GM19023 (cell line): ENCODE measurements around the gene C14orf119.

ENCODE experiments used
- ATAC-seq: cut with Tn5 transposase; IDR thresholded peaks from one replicate; pipeline ENCODE4 v1.9.1; 2021; ENCODE audit warnings: mild to moderate bottlenecking, moderate library complexity; ENCODE audit not compliant: unreplicated experiment

C14orf119 gene

DNA sequence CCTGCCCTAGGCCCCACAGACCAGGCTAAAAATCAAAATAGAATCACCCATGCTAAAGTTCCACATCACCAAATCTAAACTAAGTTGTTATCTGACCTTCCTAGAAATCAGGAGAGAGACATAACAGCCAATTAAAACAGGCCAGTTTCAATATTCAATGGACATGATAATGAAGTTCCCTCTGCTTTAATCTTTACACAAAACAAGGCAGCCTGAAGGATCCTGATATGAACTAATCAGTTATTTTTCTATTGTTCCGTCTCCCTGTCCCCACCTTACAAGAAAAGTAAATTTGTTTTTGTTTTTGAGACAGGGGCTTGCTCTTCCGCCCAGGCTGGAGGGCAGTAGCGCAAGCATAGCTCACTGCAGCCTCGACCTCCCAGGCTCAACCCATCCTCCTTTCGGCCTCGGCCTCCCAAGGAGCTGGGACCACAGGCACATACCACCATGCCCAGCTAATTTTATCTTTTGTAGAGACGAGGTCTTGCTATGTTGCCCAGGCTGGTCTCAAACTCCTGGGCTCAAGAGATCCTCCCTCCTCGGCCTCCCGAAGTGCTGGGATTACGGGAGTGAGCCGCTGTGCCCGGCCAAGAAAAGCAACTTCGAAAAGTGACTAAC lies 29.1 kb downstream of the C14orf119 start:
- no peak for ATAC-seq

DNA sequence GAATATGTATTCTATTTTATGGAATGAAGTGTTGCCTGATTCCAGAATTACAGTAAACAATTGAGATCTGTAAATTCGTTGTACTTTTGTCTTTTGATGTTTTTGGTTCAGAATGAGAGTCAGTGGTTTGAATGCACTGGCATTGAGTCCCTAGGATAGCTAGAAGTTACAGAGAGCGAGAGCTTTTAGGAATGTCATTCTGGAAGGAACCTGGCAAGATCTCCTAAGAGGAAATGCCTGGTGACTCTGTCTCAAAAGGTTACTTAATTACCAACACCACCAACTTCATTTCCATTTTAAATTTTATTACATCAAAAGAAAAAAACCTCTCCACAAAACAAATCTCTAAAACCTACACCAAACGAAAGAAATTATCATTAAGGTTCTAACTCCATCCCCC lies 29.7 kb downstream of the C14orf119 start:
- no peak for ATAC-seq

DNA sequence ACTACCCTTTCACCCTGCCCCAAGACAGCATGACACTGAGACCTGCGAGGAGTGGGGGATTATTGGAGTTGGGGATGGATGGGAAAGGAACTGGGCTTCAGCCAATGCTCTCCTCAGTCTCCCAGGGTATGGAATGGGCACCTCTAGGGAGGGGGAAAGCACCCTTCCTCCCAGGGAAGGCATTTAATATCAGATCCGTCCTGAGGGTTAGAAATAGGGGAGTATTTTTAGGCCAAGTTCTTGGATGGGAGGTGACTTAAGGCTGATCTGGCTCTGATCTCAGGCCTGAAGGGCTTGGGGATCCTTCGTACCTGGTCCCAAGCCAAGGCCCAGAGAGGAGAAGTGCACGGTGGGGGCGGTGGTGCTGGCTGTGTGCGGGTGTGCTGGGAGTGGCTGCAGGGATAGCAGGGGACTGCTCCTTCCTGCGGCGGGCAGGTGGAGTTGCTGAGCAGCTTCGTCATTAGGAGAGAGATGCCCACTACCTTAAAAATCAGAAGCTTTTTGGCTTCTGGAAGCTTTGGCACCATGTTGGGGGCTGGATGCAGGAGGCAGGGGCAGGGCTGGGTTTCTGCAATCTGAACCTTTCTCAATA lies 30.7 kb downstream of the C14orf119 start:
- no peak for ATAC-seq

DNA sequence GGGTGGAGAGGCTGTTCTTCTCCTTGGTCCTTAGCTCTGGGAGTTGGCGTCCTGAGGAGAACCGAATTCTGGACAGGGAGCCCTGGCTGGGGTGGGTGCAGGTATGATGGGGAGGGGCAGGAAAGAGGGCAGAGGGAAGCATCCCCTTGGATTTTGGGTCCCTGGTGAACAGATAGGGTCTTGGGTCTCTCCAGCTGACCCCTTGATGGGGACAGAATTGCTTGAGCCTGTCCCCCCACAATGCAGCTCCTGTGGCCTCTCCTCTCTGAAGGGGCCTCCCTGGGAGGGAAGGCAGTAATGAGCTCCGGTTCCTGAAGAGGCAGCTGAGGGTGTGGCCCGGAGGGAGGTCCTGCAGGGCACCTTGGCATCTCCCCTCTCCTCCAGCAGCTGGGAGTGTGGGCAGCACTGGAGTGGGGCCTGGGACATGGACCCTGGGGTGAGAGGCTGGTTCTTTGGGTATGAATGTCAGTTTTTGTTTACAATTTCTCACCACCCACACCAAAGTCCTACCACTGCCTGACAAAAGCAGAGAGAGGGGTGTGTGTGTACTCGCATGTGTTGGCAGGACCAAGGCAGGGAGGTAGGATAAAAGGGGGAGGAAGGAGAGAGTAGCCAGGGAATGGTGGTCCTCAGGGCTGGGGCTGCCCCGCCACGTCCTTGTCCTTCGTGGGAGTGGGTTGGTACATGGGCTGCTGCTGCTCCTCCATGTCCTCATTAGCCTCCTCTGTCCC lies 31.4 kb downstream of the C14orf119 start:
- ATAC-seq = no peak

DNA sequence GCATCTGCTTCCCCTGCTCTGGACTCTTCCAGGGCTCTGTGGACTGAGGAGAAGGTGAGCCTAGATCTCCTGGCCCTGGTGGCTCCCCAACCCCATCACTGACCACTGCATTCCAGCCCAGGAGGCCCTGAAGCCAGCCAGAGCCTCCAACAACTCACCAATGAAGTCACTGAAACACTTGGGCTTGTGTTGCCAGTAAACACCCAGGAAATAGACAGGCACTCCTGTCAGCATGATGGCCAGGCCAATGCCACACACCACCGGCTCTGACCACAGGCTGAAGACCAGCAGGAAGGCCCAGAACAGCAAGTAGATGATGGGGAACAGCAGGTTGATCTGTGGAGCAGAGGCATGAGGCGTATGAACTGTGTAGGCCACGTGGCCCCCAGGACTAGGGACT lies 32.6 kb downstream of the C14orf119 start:
- no peak for ATAC-seq

DNA sequence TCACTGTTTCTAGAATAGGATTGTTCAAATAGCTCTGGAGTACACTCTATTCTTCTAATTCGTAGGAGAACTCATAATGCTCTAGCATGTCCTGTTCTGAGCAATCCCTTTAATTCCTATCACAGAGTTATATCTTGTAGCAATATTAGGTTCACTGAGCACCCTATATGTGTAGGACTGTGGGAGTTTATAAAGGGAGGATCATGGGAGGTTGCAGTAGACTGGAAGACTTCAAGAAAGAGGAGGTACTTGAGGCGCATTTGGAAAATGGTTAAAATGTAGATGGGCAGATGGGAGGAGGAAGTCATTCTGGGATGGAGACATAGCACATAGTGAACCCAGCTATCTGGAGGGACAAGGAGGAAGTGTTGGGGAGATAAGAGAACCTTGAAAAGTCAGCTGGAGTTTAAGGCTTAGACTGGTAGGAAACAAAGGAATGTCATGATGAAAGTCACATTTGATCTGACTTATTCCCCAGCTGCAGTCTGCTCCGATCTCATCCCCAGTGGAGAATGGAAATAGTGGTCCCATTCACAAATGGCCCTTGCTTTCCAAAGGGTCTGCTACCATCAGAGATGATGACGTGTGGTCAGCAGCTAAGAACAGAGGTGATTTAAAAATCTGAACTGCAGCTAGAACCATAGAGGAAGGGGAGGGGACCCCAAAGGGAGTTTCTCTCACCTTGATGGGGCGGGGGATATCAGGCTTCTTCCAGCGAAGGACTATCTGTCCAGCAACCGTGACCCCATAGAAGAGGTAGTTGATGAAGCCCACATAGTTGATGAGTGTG lies 33.9 kb downstream of the C14orf119 start:
- no peak for ATAC-seq

DNA sequence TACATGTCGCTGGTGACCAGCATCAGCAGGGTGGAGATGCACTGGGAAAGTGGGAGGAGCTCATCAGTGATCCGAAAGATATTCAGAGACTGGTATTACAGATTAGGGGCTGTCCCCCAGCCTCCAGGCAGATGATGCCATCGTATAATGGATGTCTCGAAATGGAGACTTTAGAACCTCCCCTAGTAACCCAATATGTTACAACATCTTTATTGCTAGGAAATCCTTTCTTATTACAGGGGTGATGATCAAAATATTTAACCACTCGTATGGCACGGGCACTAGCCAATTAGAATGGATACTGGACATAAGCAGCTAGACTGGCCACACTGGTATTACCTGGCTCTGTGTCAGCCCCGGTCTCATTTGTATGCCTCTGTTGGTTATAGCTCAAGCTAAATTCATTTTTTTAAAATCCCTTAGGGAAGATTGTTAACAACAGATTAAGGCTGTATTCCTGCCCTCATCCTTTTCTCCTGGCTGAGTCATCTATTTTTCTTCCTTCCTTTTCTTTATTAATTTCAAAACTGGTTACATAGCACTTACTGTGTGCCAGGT lies 34.5 kb downstream of the C14orf119 start:
- no peak for ATAC-seq

DNA sequence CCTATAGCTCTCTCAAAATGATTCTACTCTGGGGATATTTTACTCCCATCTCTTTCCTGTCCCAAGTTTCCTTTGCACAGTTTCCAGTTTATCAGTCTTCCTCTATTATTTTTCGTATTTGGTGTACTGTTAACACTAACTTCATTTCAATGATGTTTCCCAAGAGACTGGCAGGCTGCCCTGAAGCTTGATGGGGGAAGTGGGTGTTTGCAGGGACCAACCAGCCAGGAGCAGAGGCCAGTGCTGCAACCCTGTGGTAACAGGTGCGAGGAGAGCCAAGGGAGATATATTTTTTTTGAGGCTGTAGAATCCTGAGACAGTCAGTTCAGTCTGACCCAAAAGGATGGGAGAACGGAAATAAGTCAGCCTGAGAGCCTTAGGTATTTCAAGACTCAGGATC lies 35.6 kb downstream of the C14orf119 start:
- no peak for ATAC-seq

DNA sequence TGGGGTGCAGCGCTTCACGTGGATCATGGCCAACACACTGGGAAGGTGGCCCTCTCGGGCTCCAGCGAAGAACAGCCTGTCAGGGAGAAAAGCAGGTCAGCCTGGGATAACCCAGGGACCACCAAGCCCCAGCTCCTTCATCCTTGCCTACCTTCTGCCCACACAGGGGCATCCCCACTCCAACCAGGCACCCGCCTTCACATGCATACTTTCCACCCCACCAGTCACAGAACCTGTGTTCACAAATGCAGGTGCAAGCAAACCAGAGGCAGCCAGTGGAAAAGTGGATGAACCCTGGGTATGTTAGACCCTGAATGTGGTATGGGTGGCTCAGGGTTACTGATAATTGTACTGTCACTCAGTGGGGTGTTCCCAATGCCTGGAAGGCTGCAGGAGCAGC lies 36.2 kb downstream of the C14orf119 start:
- no peak for ATAC-seq

DNA sequence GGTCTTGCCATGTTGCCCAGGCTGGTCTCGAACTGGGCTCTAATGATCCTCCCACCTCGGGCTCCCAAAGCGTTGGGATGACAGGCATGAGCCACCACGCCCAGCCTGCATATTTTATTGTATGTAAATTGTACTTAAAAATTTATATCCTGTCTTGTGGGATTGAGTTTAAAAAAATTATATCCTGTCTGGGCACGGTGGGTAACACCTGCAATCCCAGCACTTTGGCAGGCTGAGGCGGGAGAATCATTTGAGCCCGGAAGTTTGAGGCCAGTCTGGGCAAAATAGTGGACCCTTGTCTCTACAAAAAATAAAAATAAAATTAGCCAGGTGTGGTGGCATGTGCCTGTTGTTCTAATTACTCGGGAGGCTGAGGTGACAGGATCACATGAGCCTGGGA lies 37.7 kb downstream of the C14orf119 start:
- ATAC-seq = no peak

DNA sequence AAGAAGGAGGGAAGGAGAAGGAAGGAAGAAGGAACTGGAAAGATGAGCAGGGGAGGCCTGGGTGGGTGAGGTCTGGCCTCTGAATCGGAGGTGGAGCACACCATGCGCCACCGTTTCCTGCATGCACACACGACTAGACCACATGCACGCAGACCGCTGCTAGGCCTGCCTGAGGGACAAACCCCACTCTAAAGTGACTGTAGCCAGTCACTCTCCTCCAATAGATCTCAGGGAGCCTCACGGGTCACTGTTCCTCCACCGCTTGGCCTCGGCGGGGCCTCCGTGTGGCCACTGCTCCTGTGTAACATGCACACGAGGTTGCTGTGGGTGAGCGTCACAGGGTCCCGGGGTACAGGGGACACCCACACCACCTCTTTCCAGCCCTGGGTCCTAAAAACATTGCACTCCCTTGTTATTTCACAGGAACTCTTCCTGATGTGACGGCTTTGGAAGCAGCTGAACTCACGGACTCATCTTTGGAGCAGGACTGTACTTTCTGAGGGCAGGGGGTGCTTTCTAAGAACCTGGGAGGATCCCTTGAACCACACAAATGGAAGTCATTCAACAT lies 41.3 kb downstream of the C14orf119 start:
- ATAC-seq = no peak

DNA sequence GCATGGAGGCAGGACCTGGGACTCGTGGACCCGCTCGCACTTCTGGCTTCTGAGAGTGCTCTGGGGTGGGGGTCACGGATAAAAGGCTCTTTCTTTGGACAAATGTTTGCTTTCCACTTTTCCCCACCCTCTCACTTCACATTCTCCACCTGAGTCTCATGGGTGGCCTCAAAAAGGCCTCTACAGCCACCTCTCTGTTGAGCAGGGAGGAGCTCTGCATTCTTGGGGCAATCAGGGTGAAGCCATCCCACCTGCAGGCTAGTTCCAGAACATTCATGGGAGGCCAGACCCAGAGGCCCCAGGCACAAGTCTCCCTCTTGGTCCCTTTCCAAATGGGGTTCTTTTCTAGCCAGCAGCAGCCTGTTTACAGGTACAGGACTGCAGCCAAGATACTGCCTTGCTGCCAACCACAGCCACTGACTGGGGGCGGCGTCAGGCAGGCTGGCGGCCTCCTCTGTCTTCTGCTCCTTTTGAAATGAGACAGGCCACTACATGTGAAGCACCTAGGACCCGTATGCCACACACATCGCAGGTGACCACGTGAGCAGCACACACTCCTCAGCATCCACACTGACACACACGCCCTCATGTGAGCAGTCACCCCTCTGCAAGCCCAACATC lies 42.0 kb downstream of the C14orf119 start:
- ATAC-seq = no peak

DNA sequence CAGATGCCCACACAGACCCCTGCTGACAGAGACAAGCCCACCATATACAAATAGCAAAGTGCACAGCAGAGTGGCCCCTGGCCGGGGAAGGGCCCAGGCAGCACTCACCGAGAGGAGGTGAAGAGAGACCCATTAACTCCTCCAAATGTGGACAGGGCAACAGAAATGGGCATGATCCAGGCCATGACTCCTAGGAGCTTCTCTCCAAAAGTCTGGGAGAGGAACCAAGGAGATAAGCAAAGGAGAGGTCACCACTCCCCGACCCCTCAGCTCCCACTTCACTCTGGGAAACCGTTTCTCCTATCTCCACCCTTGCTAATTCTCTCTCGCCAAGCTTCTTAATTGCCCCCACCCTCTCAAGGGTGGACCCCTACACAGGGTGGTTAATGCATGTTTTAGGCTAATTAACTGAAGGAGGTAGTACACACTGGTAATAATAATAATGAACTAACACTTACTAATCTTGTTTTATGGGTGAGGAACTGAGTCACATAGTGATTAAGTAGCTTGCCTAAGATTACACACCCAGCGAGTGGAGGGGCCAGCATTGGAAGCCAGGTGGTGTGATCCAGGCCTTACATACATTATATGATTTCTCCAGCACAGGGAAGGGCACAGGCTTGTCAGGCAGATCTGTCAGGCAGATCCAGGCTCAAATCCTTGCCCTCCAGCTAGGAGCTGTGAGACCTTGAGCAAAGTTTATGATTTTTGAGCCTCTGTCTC lies 42.7 kb downstream of the C14orf119 start:
- ATAC-seq = no peak

DNA sequence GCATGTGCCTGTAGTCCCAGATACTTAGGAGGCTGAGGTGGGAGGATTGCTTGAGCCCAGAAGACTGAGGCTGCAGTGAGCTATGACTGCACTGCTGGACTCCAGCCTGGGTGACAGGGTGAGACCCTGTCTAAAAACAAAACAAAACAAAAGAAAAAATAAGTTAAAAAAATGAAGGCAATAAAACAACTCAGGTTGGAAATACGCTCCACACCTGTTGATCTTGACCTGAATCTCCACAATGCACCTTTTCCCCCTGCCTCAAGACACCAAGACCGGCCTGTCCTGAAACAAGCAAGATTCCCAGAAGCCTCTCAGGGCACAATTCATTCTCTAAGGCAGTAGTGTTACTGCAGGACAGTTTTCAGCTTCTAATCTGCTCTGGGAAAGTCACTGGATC lies 44.6 kb downstream of the C14orf119 start:
- ATAC-seq = no peak

DNA sequence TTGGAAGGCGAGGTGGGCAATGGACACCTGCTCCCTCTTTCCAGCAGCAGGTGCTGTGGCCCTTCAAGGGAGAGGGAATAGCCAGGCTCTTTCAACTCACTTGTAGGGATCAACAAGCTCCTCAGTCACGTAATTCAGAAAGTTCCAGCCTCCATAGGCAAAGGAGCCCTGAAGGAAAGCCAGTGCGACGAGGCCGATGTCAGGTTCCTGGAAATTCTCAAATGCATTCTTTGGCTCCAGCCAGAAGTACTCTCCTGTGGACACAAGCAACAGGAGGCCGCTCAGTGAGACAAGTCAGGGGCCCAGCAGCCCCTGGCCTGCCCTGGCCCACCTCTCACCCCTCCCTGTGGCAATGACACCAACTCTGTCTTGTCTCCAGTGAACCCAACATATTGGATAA lies 45.1 kb downstream of the C14orf119 start:
- ATAC-seq = no peak

DNA sequence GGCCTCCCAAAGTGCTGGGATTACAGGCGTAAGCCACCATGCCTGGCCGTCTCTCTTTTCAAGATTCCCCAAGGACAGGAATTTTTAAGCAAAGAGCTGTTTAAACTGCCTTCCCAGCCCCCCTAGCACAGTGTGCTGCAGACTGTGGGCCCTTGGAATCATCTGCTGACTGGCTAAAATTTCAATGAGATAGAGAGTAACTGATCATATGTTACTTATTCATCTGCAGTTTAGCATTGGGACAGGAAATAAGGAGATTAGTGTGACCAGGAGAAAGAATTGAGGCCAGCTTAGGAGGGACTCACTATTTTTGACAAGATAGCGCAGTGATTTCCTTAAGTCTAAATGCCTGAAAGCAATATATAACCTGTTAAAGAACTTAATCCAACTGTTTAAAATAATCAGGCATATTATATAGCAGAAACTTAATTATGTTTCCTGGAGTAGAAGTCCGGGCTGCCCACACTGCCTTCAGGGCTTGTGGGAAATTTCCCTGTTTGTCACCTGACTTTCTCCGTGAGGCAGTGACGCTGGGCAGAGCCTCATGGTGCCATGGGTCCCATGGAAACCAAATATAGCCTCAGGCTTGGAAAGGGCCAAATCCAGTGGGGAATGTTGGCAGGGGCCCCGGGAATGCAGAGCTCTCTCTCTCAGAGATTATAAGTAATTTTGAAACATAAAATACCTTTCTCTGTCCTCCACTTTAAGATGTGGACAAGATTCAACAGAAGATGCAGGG lies 46.6 kb downstream of the C14orf119 start:
- ATAC-seq = no peak

DNA sequence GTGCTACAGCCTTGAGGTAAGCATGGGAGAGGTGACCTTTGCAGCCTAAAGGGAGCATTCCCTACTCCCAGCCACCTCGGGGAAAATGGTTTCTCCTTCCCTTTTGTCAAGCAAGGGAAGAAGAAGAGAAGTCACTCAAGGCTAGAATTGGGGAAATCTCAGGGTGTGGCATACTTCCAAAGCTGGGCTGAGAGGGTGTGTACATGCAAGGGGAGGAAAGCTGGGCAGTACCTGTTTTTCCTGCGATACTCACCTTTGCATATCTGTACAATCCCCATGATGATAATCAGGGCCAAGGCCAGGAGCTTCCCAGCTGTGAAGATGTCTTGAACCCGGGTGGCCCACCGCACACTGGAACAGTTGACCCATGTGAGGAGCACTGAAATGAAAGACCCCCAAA lies 47.5 kb downstream of the C14orf119 start:
- no peak for ATAC-seq

DNA sequence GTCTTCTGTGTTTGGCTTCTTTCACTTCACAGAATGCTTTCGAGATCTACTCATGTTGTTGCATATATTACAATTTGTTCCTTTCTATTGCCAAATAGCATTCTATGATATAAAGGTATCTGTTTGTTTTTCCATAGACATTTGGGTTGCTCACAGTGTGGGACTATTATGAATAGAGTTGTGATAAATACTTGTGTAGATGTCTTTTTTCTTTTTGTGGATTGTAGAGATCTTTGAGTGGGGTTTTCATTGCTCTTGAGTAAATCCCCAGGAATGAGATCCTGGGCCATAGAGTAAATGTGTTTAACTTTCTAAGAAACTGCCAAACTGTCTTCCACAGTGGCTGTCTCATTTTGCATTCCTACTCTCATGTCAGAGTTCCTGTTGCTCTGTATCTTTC lies 48.6 kb downstream of the C14orf119 start:
- no peak for ATAC-seq

DNA sequence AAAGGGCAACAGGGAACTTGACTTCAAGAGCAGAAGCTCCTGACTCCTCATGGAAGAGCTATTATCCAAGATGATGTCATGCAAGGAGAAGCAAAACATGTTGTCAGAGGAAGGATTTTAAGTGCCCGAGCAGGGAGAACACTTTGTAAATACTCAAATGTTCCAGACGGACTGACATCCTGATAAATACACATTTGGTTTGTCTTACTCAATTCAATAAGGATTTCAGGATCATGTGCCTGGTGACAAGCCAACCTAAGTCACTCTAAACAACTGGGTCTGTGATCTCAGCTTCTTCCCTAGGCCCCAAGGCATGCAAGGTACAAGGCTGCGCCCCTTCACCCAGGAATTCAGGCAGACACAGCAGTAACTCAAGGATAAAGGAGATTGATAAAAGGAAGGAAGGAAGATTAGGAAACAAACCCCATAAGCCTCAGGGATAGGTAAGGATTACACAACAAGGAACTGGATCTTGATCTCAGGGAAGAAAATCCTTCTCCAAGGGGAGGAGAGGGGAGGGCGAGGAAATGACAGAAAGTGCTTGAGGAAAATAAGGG lies 50.6 kb downstream of the C14orf119 start:
- no peak for ATAC-seq
